ENCODE data around the gene MNT. TPM values are rescaled to one million over a fixed set of nuclear protein-coding genes. Genes with fewer than 3 reads are reported as not detected.
A peak's percentile ranks its signal among the peaks of the same experiment; 100 is the strongest.

MNT gene
- total and polyA plus RNA-seq, 9 of the 15 experiments (the other 6 are each of a cell fraction or from before 2014, with no cell fraction given), result 0.18 to 23.8 (median 5.3) TPM

DNA sequence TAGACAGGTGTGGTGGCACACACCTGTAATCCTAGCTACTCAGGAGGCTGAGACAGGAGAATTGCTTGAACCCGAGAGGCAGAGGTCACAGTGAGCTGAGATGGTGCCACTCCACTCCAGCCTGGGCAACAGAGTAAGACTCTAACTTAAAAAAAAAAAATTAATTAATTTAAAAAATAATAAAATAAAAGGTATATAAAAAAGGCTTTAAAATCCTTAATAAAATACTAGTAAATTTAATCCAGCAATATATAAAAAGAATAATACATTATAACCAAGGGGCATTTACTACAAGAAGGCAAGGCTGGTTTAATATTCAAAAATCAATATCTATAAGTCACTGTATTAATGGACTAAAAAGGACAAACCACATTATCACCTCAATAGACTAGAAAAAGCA, 44.8 kb upstream of the MNT start:
- ATAC-seq, result no peak
- no peak overlapping the region for H2AFZ ChIP-seq (ENCODE audit: low read depth, low read length)
- no peaks in the 10 kb centered on the region for H3K9me1 ChIP-seq (ENCODE audit: control insufficient read depth, insufficient read depth, low read length)
- TF ChIP-seq EZH2 (IDR thresholded peaks at IDR 0.05; ENCODE audit: borderline replicate concordance, low read depth, low read length) (no peak), ZNF324 (CRISPR knock-in tag; IDR thresholded peaks at IDR 0.05) (0 out of 2 replicates have a peak, but pooled peaks have one; percentile 19)
- H3K27ac ChIP-seq (ENCODE audit: extremely low read depth, low read depth, low read length), result no peak overlapping the region
- no peak overlapping the region for H3K4me2 ChIP-seq (ENCODE audit: insufficient read depth, low read length)
- no peaks in the 10 kb centered on the region for H4K20me1 ChIP-seq (replicated peaks; ENCODE audit: control insufficient read depth, insufficient read depth, low read length)
- no peaks in the 10 kb centered on the region for H3K27me3 ChIP-seq (ENCODE audit: control insufficient read depth in 2 of 2, insufficient read depth in 2 of 2, low read length in 2 of 2)
- BruUV-seq (replicated peaks), result no TSS peak
- in situ Hi-C loops (cut with MboI), result no loop called here
- DNase-seq (ENCODE audit: extremely low read depth in 1 of 4, low spot score in 3 of 4), result no peak
- no peak for FAIRE-seq
- peaks cover 10% of the 10 kb centered on the region for H3K36me3 ChIP-seq (ENCODE audit: control insufficient read depth, insufficient read depth, low read length)
- ChIA-PET CTCF (ENCODE audit: low intra/inter-chr PET ratio) (no interaction called here), POLR2A (no interaction called here)
- intact Hi-C loops (cut with micrococcal nuclease), result no loop called here
- no peaks in the 10 kb centered on the region for H3K4me1 ChIP-seq (replicated peaks in 1 of 2; ENCODE audit: control insufficient read depth in 2 of 2, insufficient read depth in 2 of 2, low read length in 2 of 2)
- H3K9ac ChIP-seq (ENCODE audit: insufficient read depth in 1 of 2, low read depth in 2 of 2, low read length in 2 of 2), result no peak overlapping the region
- no peaks in the 10 kb centered on the region for H3K9me3 ChIP-seq (replicated peaks; ENCODE audit: control insufficient read depth, insufficient read depth, low read depth, low read length)
- WGBS (ENCODE audit: insufficient coverage, low coverage, missing lambda C conversion rate), result 89% methylated on average over 1 of the region's 1 CpG
- H3K79me2 ChIP-seq (ENCODE audit: control insufficient read depth, insufficient read depth, low read length), result no peaks in the 10 kb centered on the region
- no peak overlapping the region for H3K4me3 ChIP-seq

GRCh38 chr17:2444382-2444781, 43.5 kb upstream of the MNT start:
- peaks cover 14% of the 10 kb centered on the region for H3K36me3 ChIP-seq (ENCODE audit: control insufficient read depth, insufficient read depth, low read length)
- H3K9me3 ChIP-seq (replicated peaks; ENCODE audit: control insufficient read depth, insufficient read depth, low read depth, low read length), result no peaks in the 10 kb centered on the region
- intact Hi-C loops (cut with micrococcal nuclease), result no loop called here
- TF ChIP-seq POLR2B (IDR thresholded peaks at IDR 0.05; ENCODE audit: low read depth, partially characterized antibody) (no peak), ZNF263 (CRISPR knock-in tag; IDR thresholded peaks at IDR 0.05; ENCODE audit: borderline replicate concordance) (no peak), CBFA2T3 (IDR thresholded peaks at IDR 0.05) (no peak), ZSCAN32 (CRISPR knock-in tag; IDR thresholded peaks at IDR 0.05) (no peak), HEY1 (CRISPR knock-in tag; IDR thresholded peaks at IDR 0.05; ENCODE audit: borderline replicate concordance) (no peak), POLR2AphosphoS5 (IDR thresholded peaks at IDR 0.05; ENCODE audit: control insufficient read depth, insufficient read depth, low read depth, low read length) (no peak)
- TF ChIP-seq, protein P1, sequence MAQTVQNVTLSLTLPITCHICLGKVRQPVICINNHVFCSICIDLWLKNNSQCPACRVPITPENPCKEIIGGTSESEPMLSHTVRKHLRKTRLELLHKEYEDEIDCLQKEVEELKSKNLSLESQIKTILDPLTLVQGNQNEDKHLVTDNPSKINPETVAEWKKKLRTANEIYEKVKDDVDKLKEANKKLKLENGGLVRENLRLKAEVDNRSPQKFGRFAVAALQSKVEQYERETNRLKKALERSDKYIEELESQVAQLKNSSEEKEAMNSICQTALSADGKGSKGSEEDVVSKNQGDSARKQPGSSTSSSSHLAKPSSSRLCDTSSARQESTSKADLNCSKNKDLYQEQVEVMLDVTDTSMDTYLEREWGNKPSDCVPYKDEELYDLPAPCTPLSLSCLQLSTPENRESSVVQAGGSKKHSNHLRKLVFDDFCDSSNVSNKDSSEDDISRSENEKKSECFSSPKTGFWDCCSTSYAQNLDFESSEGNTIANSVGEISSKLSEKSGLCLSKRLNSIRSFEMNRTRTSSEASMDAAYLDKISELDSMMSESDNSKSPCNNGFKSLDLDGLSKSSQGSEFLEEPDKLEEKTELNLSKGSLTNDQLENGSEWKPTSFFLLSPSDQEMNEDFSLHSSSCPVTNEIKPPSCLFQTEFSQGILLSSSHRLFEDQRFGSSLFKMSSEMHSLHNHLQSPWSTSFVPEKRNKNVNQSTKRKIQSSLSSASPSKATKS (CRISPR knock-in tag; IDR thresholded peaks at IDR 0.05), result no peak
- TF ChIP-seq, protein P2, sequence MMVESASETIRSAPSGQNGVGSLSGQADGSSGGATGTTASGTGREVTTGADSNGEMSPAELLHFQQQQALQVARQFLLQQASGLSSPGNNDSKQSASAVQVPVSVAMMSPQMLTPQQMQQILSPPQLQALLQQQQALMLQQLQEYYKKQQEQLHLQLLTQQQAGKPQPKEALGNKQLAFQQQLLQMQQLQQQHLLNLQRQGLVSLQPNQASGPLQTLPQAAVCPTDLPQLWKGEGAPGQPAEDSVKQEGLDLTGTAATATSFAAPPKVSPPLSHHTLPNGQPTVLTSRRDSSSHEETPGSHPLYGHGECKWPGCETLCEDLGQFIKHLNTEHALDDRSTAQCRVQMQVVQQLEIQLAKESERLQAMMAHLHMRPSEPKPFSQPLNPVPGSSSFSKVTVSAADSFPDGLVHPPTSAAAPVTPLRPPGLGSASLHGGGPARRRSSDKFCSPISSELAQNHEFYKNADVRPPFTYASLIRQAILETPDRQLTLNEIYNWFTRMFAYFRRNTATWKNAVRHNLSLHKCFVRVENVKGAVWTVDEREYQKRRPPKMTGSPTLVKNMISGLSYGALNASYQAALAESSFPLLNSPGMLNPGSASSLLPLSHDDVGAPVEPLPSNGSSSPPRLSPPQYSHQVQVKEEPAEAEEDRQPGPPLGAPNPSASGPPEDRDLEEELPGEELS (CRISPR knock-in tag; IDR thresholded peaks at IDR 0.05; ENCODE audit: borderline replicate concordance), result no peak

More at GRCh38 chr17:2444382-2444781, 43.5 kb upstream of the MNT start:
- POLR2A ChIA-PET, result interaction anchor here (0.7 kb wide), 1 partner anchor 25 kb away, joined by 3 read pairs; no protein-coding TSS in a partner anchor
- H3K9me1 ChIP-seq (ENCODE audit: control insufficient read depth, insufficient read depth, low read length), result no peaks in the 10 kb centered on the region
- DNase-seq (ENCODE audit: extremely low read depth in 1 of 4, low spot score in 3 of 4) (no peak), FAIRE-seq (no peak), ATAC-seq (no peak)
- no peak overlapping the region for H2AFZ ChIP-seq (ENCODE audit: low read depth, low read length)
- no peaks in the 10 kb centered on the region for H3K4me1 ChIP-seq (replicated peaks in 1 of 2; ENCODE audit: control insufficient read depth in 2 of 2, insufficient read depth in 2 of 2, low read length in 2 of 2)
- no peak overlapping the region for H3K9ac ChIP-seq (ENCODE audit: insufficient read depth in 1 of 2, low read depth in 2 of 2, low read length in 2 of 2)
- CTCF ChIA-PET (ENCODE audit: low intra/inter-chr PET ratio), result no interaction called here
- 97% methylated on average over 5 of the region's 8 CpGs for WGBS (ENCODE audit: insufficient coverage, low coverage, missing lambda C conversion rate)
- in situ Hi-C loops (cut with MboI), result no loop called here
- H3K79me2 ChIP-seq (ENCODE audit: control insufficient read depth, insufficient read depth, low read length), result no peaks in the 10 kb centered on the region
- H3K27ac ChIP-seq (ENCODE audit: extremely low read depth, low read depth, low read length), result no peak overlapping the region
- no peak overlapping the region for H3K4me3 ChIP-seq
- no peak overlapping the region for H3K4me2 ChIP-seq (ENCODE audit: insufficient read depth, low read length)
- no TSS peak for BruUV-seq (replicated peaks)
- no peaks in the 10 kb centered on the region for H3K27me3 ChIP-seq (ENCODE audit: control insufficient read depth in 2 of 2, insufficient read depth in 2 of 2, low read length in 2 of 2)
- no peaks in the 10 kb centered on the region for H4K20me1 ChIP-seq (replicated peaks; ENCODE audit: control insufficient read depth, insufficient read depth, low read length)

Measured in K562 (cell line).